ENCODE measurements around the gene GP2. TPM values are rescaled to one million over a fixed set of nuclear protein-coding genes. Genes with fewer than 3 reads are reported as not detected.

GP2 gene
- total RNA-seq, 4 donors from 2014 or later, result not detected

DNA sequence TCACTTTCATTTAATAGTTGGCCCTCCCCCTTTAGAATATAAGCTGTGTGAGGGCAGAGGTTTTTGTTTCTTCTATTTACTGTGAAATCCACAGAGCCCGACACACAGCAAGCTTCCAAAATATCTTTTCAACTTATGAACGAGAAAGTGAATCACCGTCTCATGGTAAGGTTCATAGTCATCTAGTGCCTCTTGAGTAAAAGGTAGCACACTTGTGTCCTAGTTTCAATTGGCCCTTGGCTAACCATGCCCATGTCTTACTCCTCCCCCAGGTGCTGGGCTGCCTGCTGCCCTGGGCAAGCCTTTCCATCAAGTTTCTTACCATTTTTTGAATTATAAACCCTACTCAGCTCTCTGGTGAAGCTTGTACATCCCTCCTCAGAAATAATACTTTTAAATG, 12.4 kb upstream of the GP2 start:
- intact Hi-C loops (cut with DNase I; ENCODE audit: low total_unique reads), result no loop called here
- no peak for TF ChIP-seq CTCF (IDR thresholded peaks at IDR 0.05 in 4 of 5, conservative IDR thresholded peaks at IDR 0.05 in 1 of 5)
- no peak for TF ChIP-seq POLR2A (IDR thresholded peaks at IDR 0.05)
- DNase-seq, result no peak
- Histone ChIP-seq H3K27ac (no peak overlapping the region), H3K36me3 (no peaks in the 10 kb centered on the region), H3K4me3 (no peak overlapping the region), H3K27me3 (no peaks in the 10 kb centered on the region), H3K9me3 (no peaks in the 10 kb centered on the region), H3K4me1 (no peaks in the 10 kb centered on the region)
- in situ Hi-C loops (cut with MboI; ENCODE audit: low sequenced_read_pairs in 4 of 4), result no loop called here
- no peak for ATAC-seq

DNA sequence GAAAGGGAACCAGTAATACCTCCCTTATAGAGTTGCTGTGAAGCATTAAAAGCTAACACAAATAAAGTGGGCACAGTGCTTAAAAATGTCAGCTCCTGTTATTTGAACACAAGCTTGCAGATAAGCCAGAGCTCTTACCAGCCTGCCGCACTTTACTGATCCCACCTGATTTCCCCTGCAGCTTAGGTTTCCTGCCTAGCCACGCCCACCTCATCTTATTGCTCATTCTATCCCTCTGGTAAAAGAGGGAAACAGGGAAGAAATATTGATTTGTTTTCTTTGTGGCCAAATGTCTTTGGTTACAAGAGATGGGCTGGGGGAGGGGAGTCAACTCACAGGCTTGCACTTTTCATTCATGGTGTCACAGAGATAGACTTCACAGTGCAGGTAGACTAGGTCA, 9.6 kb upstream of the GP2 start:
- intact Hi-C loops (cut with DNase I; ENCODE audit: low total_unique reads) (no loop called here), in situ Hi-C loops (cut with MboI; ENCODE audit: low sequenced_read_pairs in 4 of 4) (no loop called here)
- H3K27me3 ChIP-seq, result no peaks in the 10 kb centered on the region
- H3K4me3 ChIP-seq, result no peak overlapping the region
- ATAC-seq, result no peak
- TF ChIP-seq CTCF (IDR thresholded peaks at IDR 0.05 in 4 of 5, conservative IDR thresholded peaks at IDR 0.05 in 1 of 5) (no peak), POLR2A (IDR thresholded peaks at IDR 0.05) (no peak)
- no peaks in the 10 kb centered on the region for H3K9me3 ChIP-seq
- DNase-seq, result no peak
- no peaks in the 10 kb centered on the region for H3K36me3 ChIP-seq
- no peaks in the 10 kb centered on the region for H3K4me1 ChIP-seq
- H3K27ac ChIP-seq, result no peak overlapping the region

DNA sequence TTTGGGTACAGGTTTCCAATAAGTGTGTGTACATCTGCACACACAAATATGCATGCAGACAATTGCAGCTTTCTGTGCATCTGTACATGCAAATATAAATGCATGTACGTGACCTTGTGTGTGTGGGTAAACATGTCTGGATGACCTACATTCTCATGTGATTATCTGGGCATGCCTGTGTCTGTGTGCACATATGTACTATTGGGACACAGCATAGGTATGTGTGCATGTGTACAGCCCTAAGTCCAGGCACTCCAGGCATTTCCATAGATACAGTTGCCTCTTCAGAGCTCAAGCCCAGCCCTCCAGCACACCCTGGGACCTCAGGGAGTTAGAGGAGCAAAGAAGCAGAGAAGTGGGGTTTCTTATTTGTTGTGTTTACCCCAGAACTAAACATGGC, 7.1 kb upstream of the GP2 start:
- intact Hi-C loops (cut with DNase I; ENCODE audit: low total_unique reads), result no loop called here
- in situ Hi-C loops (cut with MboI; ENCODE audit: low sequenced_read_pairs in 4 of 4), result no loop called here
- TF ChIP-seq POLR2A (IDR thresholded peaks at IDR 0.05), result no peak
- no peak for TF ChIP-seq CTCF (IDR thresholded peaks at IDR 0.05 in 4 of 5, conservative IDR thresholded peaks at IDR 0.05 in 1 of 5)
- ATAC-seq (no peak), DNase-seq (no peak)
- no peaks in the 10 kb centered on the region for H3K36me3 ChIP-seq
- no peaks in the 10 kb centered on the region for H3K9me3 ChIP-seq
- H3K4me3 ChIP-seq, result no peak overlapping the region
- H3K4me1 ChIP-seq, result no peaks in the 10 kb centered on the region
- H3K27me3 ChIP-seq, result no peaks in the 10 kb centered on the region
- no peak overlapping the region for H3K27ac ChIP-seq

- in situ Hi-C loops (cut with MboI; ENCODE audit: low sequenced_read_pairs in 4 of 4) (no loop called here), intact Hi-C loops (cut with DNase I; ENCODE audit: low total_unique reads) (no loop called here)
- DNase-seq, result no peak
- no peaks in the 10 kb centered on the region for H3K27me3 ChIP-seq
- H3K4me1 ChIP-seq, result no peaks in the 10 kb centered on the region
- H3K9me3 ChIP-seq, result no peaks in the 10 kb centered on the region
- no peak overlapping the region for H3K27ac ChIP-seq
- H3K4me3 ChIP-seq, result no peak overlapping the region
- no peak for TF ChIP-seq POLR2A (IDR thresholded peaks at IDR 0.05)
- no peak for TF ChIP-seq CTCF (IDR thresholded peaks at IDR 0.05 in 4 of 5, conservative IDR thresholded peaks at IDR 0.05 in 1 of 5)
- no peak for ATAC-seq
- no peaks in the 10 kb centered on the region for H3K36me3 ChIP-seq
These were observed 5.8 kb upstream of the GP2 start for GRCh38 chr16:20333120-20333519.

GRCh38 chr16:20332411-20332810, 5.1 kb upstream of the GP2 start:
- intact Hi-C loops (cut with DNase I; ENCODE audit: low total_unique reads) (no loop called here), in situ Hi-C loops (cut with MboI; ENCODE audit: low sequenced_read_pairs in 4 of 4) (no loop called here)
- Histone ChIP-seq H3K36me3 (no peaks in the 10 kb centered on the region), H3K27ac (no peak overlapping the region), H3K4me1 (no peaks in the 10 kb centered on the region), H3K4me3 (no peak overlapping the region), H3K27me3 (no peaks in the 10 kb centered on the region), H3K9me3 (no peaks in the 10 kb centered on the region)
- DNase-seq (no peak), ATAC-seq (no peak)
- TF ChIP-seq CTCF (IDR thresholded peaks at IDR 0.05 in 4 of 5, conservative IDR thresholded peaks at IDR 0.05 in 1 of 5) (no peak), POLR2A (IDR thresholded peaks at IDR 0.05) (no peak)

Data from gastrocnemius medialis (tissue), 4 donors.